Endothelial cell of umbilical vein (primary cell): Measurements from ENCODE around the gene CLNK. TPM values are rescaled to one million over a fixed set of nuclear protein-coding genes. Genes with fewer than 3 reads are reported as not detected.
A peak's percentile ranks its signal among the peaks of the same experiment; 100 is the strongest.

Experiments
- BruUV-seq: library from RNA; stranded (reverse); fragments of 400-500 nt; replicated peaks from 2 replicates; lab custom pipeline; 2021; lab: Mats Ljungman, UMichigan
- CTCF ChIA-PET: fragments of 300-600, 350-600 bp; sonication (Branson Sonifier 250); formaldehyde crosslinking; loops from one replicate; lab custom pipeline; 2021; ENCODE audit warnings: antibody characterized with exemption, inconsistent platforms; lab: Charles Lee
- POLR2A ChIA-PET: fragments of 300-600, 350-600 bp; sonication (Branson Sonifier 250); formaldehyde crosslinking; loops from one replicate; lab custom pipeline; 2021; ENCODE audit warnings: antibody characterized with exemption, inconsistent platforms; lab: Charles Lee
- DNase-seq: peaks from one replicate; pipeline ENCODE4 v3.0.0-alpha.2; 2011; ENCODE audit warnings: low read depth, low spot score
- FAIRE-seq: peaks from 2 replicates; lab custom pipeline; 2011; peaks lifted over from hg19 to GRCh38; lab: Jason Lieb, UNC
- H2AFZ ChIP-seq: 2 replicates; pipeline ENCODE4 v1.6.0; 2012; ENCODE audit warnings: low read depth, low read length, control low read depth, inconsistent platforms
- H3K27ac ChIP-seq: 2 replicates; pipeline ENCODE4 v1.5.1; 2011; ENCODE audit warnings: low read depth, mild to moderate bottlenecking, control low read depth, low read length, moderate library complexity; ENCODE audit not compliant: insufficient read depth
- H3K27me3 ChIP-seq, 2 experiments: 2 replicates each; pipeline versions ENCODE4 v1.6.0 to v1.6.1; 2011; ENCODE audit warnings: low read length in 2 of 2, mixed read lengths in 1 of 2; ENCODE audit not compliant: control insufficient read depth in 2 of 2, insufficient read depth in 2 of 2
- H3K36me3 ChIP-seq, 2 experiments: 2 replicates in 1 of 2; 3 replicates in 1 of 2; pipeline ENCODE4 v1.5.1; 2011; ENCODE audit warnings: low read length in 2 of 2, mild to moderate bottlenecking in 1 of 2, moderate library complexity in 1 of 2; ENCODE audit not compliant: control insufficient read depth in 2 of 2, insufficient read depth in 2 of 2; ENCODE audit errors: extremely low read depth in 1 of 2
- H3K4me1 ChIP-seq: 3 replicates; pipeline ENCODE4 v1.5.1; 2011; ENCODE audit warnings: mild to moderate bottlenecking, low read length; ENCODE audit not compliant: control insufficient read depth, insufficient read depth; ENCODE audit errors: extremely low read depth
- H3K4me2 ChIP-seq: 2 replicates; pipeline ENCODE4 v1.6.1; 2011; ENCODE audit warnings: low read length, control low read depth, mixed read lengths; ENCODE audit not compliant: insufficient read depth
- H3K4me3 ChIP-seq, 3 experiments: fragments of 200-600 bp in 1 of 3; sonication (generic), shearing (Covaris generic) in 1 of 3; replicated peaks in 1 of 3; 2 replicates each; pipeline ENCODE4 v1.5.1; 2011 to 2016; ENCODE audit warnings: control low read depth in 3 of 3, low read length in 3 of 3, mild to moderate bottlenecking in 2 of 3, inconsistent platforms in 1 of 3, low read depth in 1 of 3, moderate library complexity in 1 of 3; ENCODE audit not compliant: insufficient read depth in 1 of 3
- H3K79me2 ChIP-seq: 2 replicates; pipeline ENCODE4 v1.6.0; 2012; ENCODE audit warnings: low read length, inconsistent platforms; ENCODE audit not compliant: control insufficient read depth, insufficient read depth
- H3K9ac ChIP-seq: replicated peaks from 2 replicates; pipeline ENCODE3; 2011; ENCODE audit warnings: low read length, control low read depth; ENCODE audit not compliant: insufficient read depth; ENCODE audit errors: extremely low read depth
- H3K9me1 ChIP-seq: replicated peaks from 3 replicates; pipeline ENCODE4 v1.6.0; 2011; ENCODE audit warnings: mild to moderate bottlenecking, low read length; ENCODE audit not compliant: control insufficient read depth, insufficient read depth; ENCODE audit errors: extremely low read depth
- H3K9me3 ChIP-seq: replicated peaks from 2 replicates; pipeline ENCODE4 v1.5.1; 2012; ENCODE audit warnings: low read length, inconsistent platforms; ENCODE audit not compliant: control insufficient read depth, insufficient read depth
- H4K20me1 ChIP-seq: replicated peaks from 2 replicates; pipeline ENCODE3; 2011; ENCODE audit warnings: mild to moderate bottlenecking, low read length; ENCODE audit not compliant: control insufficient read depth, insufficient read depth; ENCODE audit errors: extremely low read depth
- CTCF ChIP-seq, 2 donors: IDR thresholded peaks; 1 replicate in 1 of 2; 2 replicates in 1 of 2; pipeline ENCODE4 v1.5.1; 2011; ENCODE audit warnings: low read length in 2 of 2, mild to moderate bottlenecking in 2 of 2, moderate library complexity in 2 of 2, control low read depth in 1 of 2, inconsistent platforms in 1 of 2, low read depth in 1 of 2; ENCODE audit not compliant: insufficient read depth in 1 of 2; ENCODE audit errors: extremely low read depth in 1 of 2
- FOS ChIP-seq: IDR thresholded peaks from 2 replicates; pipeline ENCODE4 v1.6.1; 2011; ENCODE audit warnings: mild to moderate bottlenecking, low read length, moderate library complexity, borderline replicate concordance; ENCODE audit not compliant: insufficient read depth
- GATA2 ChIP-seq: IDR thresholded peaks from 2 replicates; pipeline ENCODE4 v1.7.0; 2011; ENCODE audit warnings: low read depth, mild to moderate bottlenecking, moderate library complexity, mixed read lengths, low read length; ENCODE audit not compliant: insufficient read length, insufficient read depth
- JUN ChIP-seq: IDR thresholded peaks from 2 replicates; pipeline ENCODE4 v1.6.1; 2011; ENCODE audit warnings: borderline replicate concordance, low read depth; ENCODE audit not compliant: insufficient read length, insufficient read depth
- dilution Hi-C: fragments of 300-500 bp; cut with MboI; formaldehyde crosslinking; loops from one replicate; pipeline ENCODE4 v1.15.0; 2019; ENCODE audit warnings: low sequenced_read_pairs; ENCODE audit not compliant: extremely low pct_ligation_motif_present
- intact Hi-C: fragments of 100-400 bp; cut with micrococcal nuclease; formaldehyde crosslinking; loops from one replicate; pipeline ENCODE4 v1.10.0; 2022
- polyA plus RNA-seq, 4 experiments: library from polyadenylated mRNA; depleted of rRNA in 3 of 4; stranded (reverse) in 3 of 4; unstranded in 1 of 4; fragments of >200 nt; gene quantifications; 2 replicates each; pipeline versions ENCODE4 v1.2.1 to v1.2.3, GENCODE V29; 2011 to 2012; ENCODE audit warnings: missing spikeins in 1 of 4
- total RNA-seq: library from RNA; stranded (reverse); gene quantifications from 2 replicates; pipeline ENCODE4 v1.2.3, GENCODE V29; 2021

The CLNK gene
- total and polyA plus RNA-seq, 2 donors (not counting 3 experiments of a cell fraction or from before 2014, with no cell fraction given): not detected

GRCh38 chr4:10529291-10530136 lies 155.1 kb downstream of the CLNK start:
- CTCF ChIA-PET: interaction anchor here (0.6 to 2.2 kb wide), 8 partner anchors 9 to 406 kb away, joined by 3 to 10 read pairs (median 3); no protein-coding TSS in a partner anchor
- TF ChIP-seq JUN (peak; percentile 65), FOS (peak; percentile 84), CTCF (IDR thresholded peaks at IDR 0.05; ENCODE audit: extremely low read depth in 1 of 2, insufficient read depth in 1 of 2, low read depth in 1 of 2, low read length in 2 of 2) (no peak), GATA2 (peak; percentile 90)
- peaks cover 37% of the 10 kb centered on the region for H3K4me1 ChIP-seq
- no peaks in the 10 kb centered on the region for H3K9me1 ChIP-seq
- peak; percentile 26 for FAIRE-seq
- H4K20me1 ChIP-seq: no peaks in the 10 kb centered on the region
- BruUV-seq: no TSS peak
- H3K27me3 ChIP-seq: no peaks in the 10 kb centered on the region
- H3K9ac ChIP-seq: peak overlapping the region; percentile 76
- no peak overlapping the region for H2AFZ ChIP-seq
- intact Hi-C loops: loop anchor here (1.0 to 5.0 kb wide), 8 partner anchors 68 to 512 kb away; no protein-coding TSS in a partner anchor
- no peaks in the 10 kb centered on the region for H3K36me3 ChIP-seq
- POLR2A ChIA-PET: interaction anchor here (1.2 kb wide), 1 partner anchor 413 kb away, joined by 3 read pairs; the partner anchor contains the start of gene WDR1
- dilution Hi-C loops: loop anchor here (25.0 kb wide), 1 partner anchor 367 kb away; no protein-coding TSS in a partner anchor
- H3K9me3 ChIP-seq: no peaks in the 10 kb centered on the region
- peak overlapping the region in 1 of 3 experiments; percentile 35 for H3K4me3 ChIP-seq
- peak; percentile 78 for DNase-seq
- H3K27ac ChIP-seq: peak overlapping the region; percentile 98
- no peaks in the 10 kb centered on the region for H3K79me2 ChIP-seq
- peak overlapping the region; percentile 87 for H3K4me2 ChIP-seq
